ENCODE measurements around the gene RBM4B. TPM values are rescaled to one million over a fixed set of nuclear protein-coding genes. Genes with fewer than 3 reads are reported as not detected.
A peak's percentile ranks its signal among the peaks of the same experiment; 100 is the strongest.

The RBM4B gene
- total RNA-seq, 1 donor from 2014 or later = 34.4 TPM

DNA sequence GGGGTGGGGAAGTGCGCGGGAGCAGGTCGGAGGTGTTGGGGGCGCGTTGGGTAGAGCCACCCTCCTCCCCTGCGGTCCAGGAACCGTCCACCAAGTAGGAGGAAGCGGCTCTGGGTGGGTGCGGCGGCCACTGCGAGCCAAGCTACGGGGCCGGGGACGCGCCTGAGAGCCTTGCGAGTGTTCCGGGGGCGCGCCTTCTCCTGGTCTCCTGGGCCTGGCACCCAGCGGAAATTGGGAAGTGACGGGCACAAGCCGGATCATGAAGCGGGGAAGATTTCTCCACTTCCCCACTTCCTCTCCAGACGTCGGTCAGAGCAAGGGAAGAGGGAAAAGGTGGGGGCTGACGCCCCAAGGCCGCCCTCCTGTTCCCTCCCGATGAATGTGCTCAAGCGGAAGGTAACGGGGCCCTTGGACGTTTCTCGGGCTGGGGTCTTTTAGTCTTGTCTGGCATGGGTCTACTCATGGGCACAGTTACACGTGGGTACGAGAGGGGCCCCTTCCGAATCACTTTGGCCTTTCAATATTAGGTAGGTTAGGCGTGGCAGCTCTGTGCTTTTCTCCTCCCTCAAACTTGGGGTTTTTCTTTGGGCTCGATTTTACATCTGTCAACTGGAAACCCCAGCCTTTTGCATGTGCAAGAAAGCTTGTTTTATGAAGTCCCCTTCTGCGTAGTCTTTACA is 60.4 kb downstream of the RBM4B start:
- H3K4me1 Mint-ChIP-seq = peaks cover 62% of the 10 kb centered on the region
- CTCF ChIA-PET = interaction anchor here (0.8 to 1.9 kb wide), 6 partner anchors 21 to 61 kb away, joined by 3 to 13 read pairs (median 5); partner anchors contain the start of genes RBM4 and RBM4B

DNA sequence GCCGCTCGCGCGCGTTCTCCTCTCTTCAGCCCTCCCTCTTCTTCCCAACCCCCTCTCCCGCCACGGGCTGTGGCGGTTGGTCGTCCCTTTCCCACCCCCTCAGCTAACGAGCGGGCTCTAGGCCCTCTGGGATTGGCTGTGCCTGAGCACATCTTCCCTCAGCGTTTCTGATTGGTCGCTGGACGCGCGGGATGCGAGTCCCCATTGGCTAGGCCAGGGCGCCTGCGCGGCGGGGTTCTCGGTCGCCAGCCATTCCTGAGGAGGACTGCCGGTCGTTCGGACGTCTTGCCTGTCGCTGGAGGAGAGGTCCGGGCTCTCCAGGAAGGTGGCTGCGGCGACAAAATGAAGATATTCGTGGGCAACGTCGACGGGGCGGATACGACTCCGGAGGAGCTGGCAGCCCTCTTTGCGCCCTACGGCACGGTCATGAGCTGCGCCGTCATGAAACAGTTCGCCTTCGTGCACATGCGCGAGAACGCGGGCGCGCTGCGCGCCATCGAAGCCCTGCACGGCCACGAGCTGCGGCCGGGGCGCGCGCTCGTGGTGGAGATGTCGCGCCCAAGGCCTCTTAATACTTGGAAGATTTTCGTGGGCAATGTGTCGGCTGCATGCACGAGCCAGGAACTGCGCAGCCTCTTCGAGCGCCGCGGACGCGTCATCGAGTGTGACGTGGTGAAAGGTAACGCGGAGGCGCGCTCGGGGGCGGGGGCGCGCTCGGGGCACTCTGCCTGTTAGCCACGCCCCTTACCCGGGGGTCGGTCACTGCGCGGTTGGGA is 61.1 kb downstream of the RBM4B start, which contains the start of gene RBM14:
Gene RBM14 (plus strand): TSS at position 252 of the 776 bp plus-strand sequence. CDS start 91 bp downstream, at position 343.
- H3K9me3 Mint-ChIP-seq = no peaks in the 10 kb centered on the region
- H3K4me3 Mint-ChIP-seq = peak within 1 kb of the TSS; percentile 98
- H3K27me3 Mint-ChIP-seq = no peaks in the 10 kb centered on the region
- intact Hi-C loops (cut with micrococcal nuclease) = loop anchor here (1.0 to 10.0 kb wide), 9 partner anchors 8 to 891 kb away; partner anchors contain the start of genes ACTN3, CCDC87, CCS and CDK2AP2
- peaks cover 63% of the 10 kb centered on the region for H3K4me1 Mint-ChIP-seq
- ATAC-seq (ENCODE audit: low read depth) (peak; percentile 88), DNase-seq (peak; percentile 97)
- H3K27ac Mint-ChIP-seq = peak within 1 kb of the TSS; percentile 99
- ChIA-PET CTCF (interaction anchor here (1.3 to 1.9 kb wide), 4 partner anchors 22 to 61 kb away, joined by 5 to 13 read pairs (median 5); partner anchors contain the start of genes RBM4 and RBM4B), POLR2A (interaction anchor here (0.5 to 14.8 kb wide), 34 partner anchors 8 to 1029 kb away, joined by 3 to 272 read pairs (median 5); partner anchors contain the start of genes ACTN3, BBS1, BRMS1 and CCDC87)
- H3K36me3 Mint-ChIP-seq (ENCODE audit: low read depth) = peaks cover 42% of the 10 kb centered on the region
- TF ChIP-seq, protein P1, sequence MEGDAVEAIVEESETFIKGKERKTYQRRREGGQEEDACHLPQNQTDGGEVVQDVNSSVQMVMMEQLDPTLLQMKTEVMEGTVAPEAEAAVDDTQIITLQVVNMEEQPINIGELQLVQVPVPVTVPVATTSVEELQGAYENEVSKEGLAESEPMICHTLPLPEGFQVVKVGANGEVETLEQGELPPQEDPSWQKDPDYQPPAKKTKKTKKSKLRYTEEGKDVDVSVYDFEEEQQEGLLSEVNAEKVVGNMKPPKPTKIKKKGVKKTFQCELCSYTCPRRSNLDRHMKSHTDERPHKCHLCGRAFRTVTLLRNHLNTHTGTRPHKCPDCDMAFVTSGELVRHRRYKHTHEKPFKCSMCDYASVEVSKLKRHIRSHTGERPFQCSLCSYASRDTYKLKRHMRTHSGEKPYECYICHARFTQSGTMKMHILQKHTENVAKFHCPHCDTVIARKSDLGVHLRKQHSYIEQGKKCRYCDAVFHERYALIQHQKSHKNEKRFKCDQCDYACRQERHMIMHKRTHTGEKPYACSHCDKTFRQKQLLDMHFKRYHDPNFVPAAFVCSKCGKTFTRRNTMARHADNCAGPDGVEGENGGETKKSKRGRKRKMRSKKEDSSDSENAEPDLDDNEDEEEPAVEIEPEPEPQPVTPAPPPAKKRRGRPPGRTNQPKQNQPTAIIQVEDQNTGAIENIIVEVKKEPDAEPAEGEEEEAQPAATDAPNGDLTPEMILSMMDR (IDR thresholded peaks at IDR 0.05) = no peak

More for the DNA sequence above, 60.4 kb downstream of the RBM4B start:
- no peak for DNase-seq
- Mint-ChIP-seq H3K27me3 (no peaks in the 10 kb centered on the region), H3K36me3 (ENCODE audit: low read depth) (peaks cover 44% of the 10 kb centered on the region), H3K27ac (peak overlapping the region; percentile 99), H3K9me3 (no peaks in the 10 kb centered on the region), H3K4me3 (peak overlapping the region; percentile 98)
- intact Hi-C loops (cut with micrococcal nuclease) = loop anchor here (1.0 to 10.0 kb wide), 5 partner anchors 11 to 890 kb away; partner anchors contain the start of genes ACTN3, CDK2AP2, KDM2A and MRPL11
- TF ChIP-seq, protein P1 (IDR thresholded peaks at IDR 0.05) = no peak
- POLR2A ChIA-PET = interaction anchor here (0.5 to 14.8 kb wide), 30 partner anchors 8 to 842 kb away, joined by 3 to 272 read pairs (median 5); partner anchors contain the start of genes ACTN3, BBS1, BRMS1 and CCDC87
- no peak for ATAC-seq (ENCODE audit: low read depth)

Other genes with a start within 250 kb of the RBM4B start
- 62.6 and 74.3 TPM in 2 replicates for gene MRPL11, start 239.0 kb downstream of the RBM4B start, total RNA-seq
- 8.5 and 9.1 TPM in 2 replicates for gene PELI3, start 211.0 kb downstream of the RBM4B start, total RNA-seq
- 62.2 and 63.3 TPM in 2 replicates for gene DPP3, start 197.5 kb downstream of the RBM4B start, total RNA-seq
- gene BBS1, start 167.3 kb downstream of the RBM4B start, total RNA-seq = 30.5 and 38.8 TPM in 2 replicates
- 14.6 and 19.0 TPM in 2 replicates for gene ZDHHC24, start 131.8 kb downstream of the RBM4B start, total RNA-seq
- 0.10 TPM in 1 of 2 replicates, not detected in the other for gene ACTN3, start 131.0 kb downstream of the RBM4B start, total RNA-seq
- 2.0 and 3.6 TPM in 2 replicates for gene CTSF, start 109.3 kb downstream of the RBM4B start, total RNA-seq
- 0.22 and 0.31 TPM in 2 replicates for gene CCDC87, start 84.8 kb downstream of the RBM4B start, total RNA-seq
- gene CCS, start 84.7 kb downstream of the RBM4B start, total RNA-seq = 59.0 and 65.3 TPM in 2 replicates
- gene RBM14, start 61.3 kb downstream of the RBM4B start, total RNA-seq = 147 and 160 TPM in 2 replicates
- gene RBM4, start 39.2 kb downstream of the RBM4B start, total RNA-seq = 197 and 202 TPM in 2 replicates
- gene SPTBN2, start 51.3 kb upstream of the RBM4B start, total RNA-seq = 1.2 and 3.0 TPM in 2 replicates
- gene RCE1, start 165.6 kb upstream of the RBM4B start, total RNA-seq = 20.1 and 21.4 TPM in 2 replicates
- 3.4 and 3.8 TPM in 2 replicates for gene LRFN4, start 179.2 kb upstream of the RBM4B start, total RNA-seq

Measured in activated B cell treated with CpG ODN at 0.5 μM for 24 hours (primary cell).